ENCODE results near the gene PCSK2. TPM values are rescaled to one million over a fixed set of nuclear protein-coding genes. Genes with fewer than 3 reads are reported as not detected.

Gene PCSK2
- polyA plus RNA-seq, 1 donor, result 2.8 TPM

GRCh38 chr20:17525650-17526049, 298.8 kb downstream of the PCSK2 start:
- no peaks in the 10 kb centered on the region for H3K36me3 ChIP-seq (ENCODE audit: control insufficient read depth, insufficient read depth, low read length)
- no peaks in the 10 kb centered on the region for H3K9me3 ChIP-seq (ENCODE audit: control insufficient read depth, low read depth, low read length)
- no peaks in the 10 kb centered on the region for H3K27me3 ChIP-seq (ENCODE audit: control insufficient read depth, insufficient read depth, low read length)
- H3K4me1 ChIP-seq (ENCODE audit: control insufficient read depth, insufficient read depth, low read length), result no peaks in the 10 kb centered on the region
- no peak overlapping the region for H3K27ac ChIP-seq (ENCODE audit: low read length)
- H3K4me3 ChIP-seq (ENCODE audit: low read length), result no peak overlapping the region
- peak; percentile 23 to 45 for DNase-seq

DNA sequence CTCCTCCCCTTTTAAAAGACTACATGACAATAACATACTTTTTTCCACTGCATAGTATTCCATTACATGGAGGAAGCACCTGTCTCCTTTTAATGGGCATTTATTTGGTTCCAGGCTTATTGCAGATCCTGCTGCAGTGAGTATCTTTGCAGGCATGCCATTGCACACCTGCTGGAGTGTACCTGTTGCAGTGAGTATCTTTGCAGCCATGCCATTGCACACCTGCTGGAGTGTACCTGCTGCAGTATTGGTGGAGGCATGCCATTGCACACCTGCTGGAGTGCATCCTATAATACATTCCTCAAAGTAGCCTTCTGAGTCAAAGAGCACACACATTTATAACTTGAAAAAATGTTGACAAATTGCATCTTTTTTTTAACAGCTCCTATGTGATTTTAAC, 302.7 kb downstream of the PCSK2 start:
- peaks cover 4% of the 10 kb centered on the region for H3K4me1 ChIP-seq (ENCODE audit: control insufficient read depth, insufficient read depth, low read length)
- H3K9me3 ChIP-seq (ENCODE audit: control insufficient read depth, low read depth, low read length), result no peaks in the 10 kb centered on the region
- no peaks in the 10 kb centered on the region for H3K36me3 ChIP-seq (ENCODE audit: control insufficient read depth, insufficient read depth, low read length)
- DNase-seq, result no peak
- no peak overlapping the region for H3K27ac ChIP-seq (ENCODE audit: low read length)
- H3K27me3 ChIP-seq (ENCODE audit: control insufficient read depth, insufficient read depth, low read length), result no peaks in the 10 kb centered on the region
- H3K4me3 ChIP-seq (ENCODE audit: low read length), result no peak overlapping the region

DNA sequence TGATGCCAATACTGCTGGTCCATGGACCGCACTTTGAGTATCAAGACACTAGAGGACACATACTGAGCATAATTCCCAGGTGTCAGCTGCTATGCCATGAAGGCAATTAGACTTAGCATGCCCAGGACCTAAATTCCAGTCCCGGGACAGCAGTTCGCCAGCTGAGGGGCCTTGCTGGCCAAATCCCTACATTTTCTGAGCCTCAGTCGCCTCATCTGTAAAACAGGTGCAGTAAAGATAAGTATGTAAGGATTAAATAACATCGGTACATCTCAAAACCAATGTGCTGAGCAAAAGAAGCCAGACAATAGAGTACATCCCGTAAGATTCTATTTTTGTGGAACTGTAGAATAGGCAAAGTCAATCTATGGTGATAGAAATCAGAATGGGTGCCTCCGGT, 303.3 kb downstream of the PCSK2 start:
- 100% methylated on average over 2 of the region's 7 CpGs for WGBS (ENCODE audit: insufficient coverage, low lambda C conversion rate)
- Histone ChIP-seq H3K4me1 (ENCODE audit: control insufficient read depth, insufficient read depth, low read length) (peaks cover 4% of the 10 kb centered on the region), H3K4me3 (ENCODE audit: low read length) (no peak overlapping the region), H3K27ac (ENCODE audit: low read length) (no peak overlapping the region), H3K36me3 (ENCODE audit: control insufficient read depth, insufficient read depth, low read length) (no peaks in the 10 kb centered on the region), H3K9me3 (ENCODE audit: control insufficient read depth, low read depth, low read length) (no peaks in the 10 kb centered on the region), H3K27me3 (ENCODE audit: control insufficient read depth, insufficient read depth, low read length) (no peaks in the 10 kb centered on the region)
- DNase-seq, result no peak

GRCh38 chr20:17530716-17531664, 304.1 kb downstream of the PCSK2 start, which contains the start of gene BFSP1:
Gene BFSP1, minus strand, starts transcription at chr20:17531379. Its CDS starts 50 bp downstream, at chr20:17531329.
- Histone ChIP-seq H3K36me3 (ENCODE audit: control insufficient read depth, insufficient read depth, low read length) (no peaks in the 10 kb centered on the region), H3K9me3 (ENCODE audit: control insufficient read depth, low read depth, low read length) (no peaks in the 10 kb centered on the region), H3K27ac (ENCODE audit: low read length) (peak within 1 kb of the TSS; percentile 41), H3K4me3 (ENCODE audit: low read length) (peak within 1 kb of the TSS; percentile 40), H3K4me1 (ENCODE audit: control insufficient read depth, insufficient read depth, low read length) (peaks cover 4% of the 10 kb centered on the region), H3K27me3 (ENCODE audit: control insufficient read depth, insufficient read depth, low read length) (no peaks in the 10 kb centered on the region)
- WGBS (ENCODE audit: insufficient coverage, low lambda C conversion rate), result no CpG with 5 or more reads among the region's 111 CpGs
- peak; percentile 34 to 72 for DNase-seq

GRCh38 chr20:17531665-17532025, 304.8 kb downstream of the PCSK2 start:
- peak overlapping the region; percentile 41 for H3K27ac ChIP-seq (ENCODE audit: low read length)
- H3K36me3 ChIP-seq (ENCODE audit: control insufficient read depth, insufficient read depth, low read length), result no peaks in the 10 kb centered on the region
- no peak for DNase-seq
- WGBS (ENCODE audit: insufficient coverage, low lambda C conversion rate), result no CpG with 5 or more reads among the region's 5 CpGs
- peak overlapping the region; percentile 40 for H3K4me3 ChIP-seq (ENCODE audit: low read length)
- peaks cover 4% of the 10 kb centered on the region for H3K4me1 ChIP-seq (ENCODE audit: control insufficient read depth, insufficient read depth, low read length)
- H3K27me3 ChIP-seq (ENCODE audit: control insufficient read depth, insufficient read depth, low read length), result no peaks in the 10 kb centered on the region
- no peaks in the 10 kb centered on the region for H3K9me3 ChIP-seq (ENCODE audit: control insufficient read depth, low read depth, low read length)

- peaks cover 4% of the 10 kb centered on the region for H3K4me1 ChIP-seq (ENCODE audit: control insufficient read depth, insufficient read depth, low read length)
- H3K4me3 ChIP-seq (ENCODE audit: low read length), result no peak overlapping the region
- WGBS (ENCODE audit: insufficient coverage, low lambda C conversion rate), result 0% methylated on average over 1 of the region's 1 CpG
- no peak overlapping the region for H3K27ac ChIP-seq (ENCODE audit: low read length)
- H3K9me3 ChIP-seq (ENCODE audit: control insufficient read depth, low read depth, low read length), result no peaks in the 10 kb centered on the region
- no peaks in the 10 kb centered on the region for H3K36me3 ChIP-seq (ENCODE audit: control insufficient read depth, insufficient read depth, low read length)
- peak in 1 of 2 donors; percentile 27 for DNase-seq
- no peaks in the 10 kb centered on the region for H3K27me3 ChIP-seq (ENCODE audit: control insufficient read depth, insufficient read depth, low read length)
Observed at GRCh38 chr20:17533396-17533795, 306.6 kb downstream of the PCSK2 start.

DNA sequence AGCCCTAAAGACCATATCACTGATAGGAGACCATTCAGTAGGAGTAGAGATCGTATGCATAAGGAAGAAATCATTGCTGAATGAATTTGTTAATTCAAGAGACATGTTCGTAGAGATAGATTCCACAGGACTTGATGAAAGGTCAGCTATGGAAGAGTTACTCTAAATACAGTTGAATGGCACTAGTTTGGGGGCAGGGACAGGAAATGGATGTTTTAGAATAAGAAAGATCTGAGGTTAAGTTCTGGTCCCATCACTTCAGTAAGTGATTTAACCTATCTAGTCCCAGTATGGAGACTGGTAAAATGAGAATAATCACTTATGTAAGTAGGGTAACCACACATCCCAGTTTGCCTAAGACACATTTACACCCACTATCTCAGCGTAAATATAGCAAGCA, 307.2 kb downstream of the PCSK2 start:
- Histone ChIP-seq H3K4me1 (ENCODE audit: control insufficient read depth, insufficient read depth, low read length) (peaks cover 4% of the 10 kb centered on the region), H3K4me3 (ENCODE audit: low read length) (no peak overlapping the region), H3K27ac (ENCODE audit: low read length) (no peak overlapping the region), H3K27me3 (ENCODE audit: control insufficient read depth, insufficient read depth, low read length) (no peaks in the 10 kb centered on the region), H3K36me3 (ENCODE audit: control insufficient read depth, insufficient read depth, low read length) (no peaks in the 10 kb centered on the region), H3K9me3 (ENCODE audit: control insufficient read depth, low read depth, low read length) (no peaks in the 10 kb centered on the region)
- no peak for DNase-seq
- no CpG with 5 or more reads among the region's 3 CpGs for WGBS (ENCODE audit: insufficient coverage, low lambda C conversion rate)

Measured in large intestine (tissue), 3 donors.